ENCODE data around the gene RFPL4A.

Gene RFPL4A

GRCh38 chr19:55809381-55810058 lies 50.6 kb downstream of the RFPL4A start:
- DNase-seq = no peak

- DNase-seq = no peak
Observed at GRCh38 chr19:55811340-55811739, 52.4 kb downstream of the RFPL4A start.

- no peak for DNase-seq
Observed at GRCh38 chr19:55812449-55812848, 53.6 kb downstream of the RFPL4A start.
